ENCODE results near the gene CLNK.

GRCh38 chr4:10672379-10672778 is 12.2 kb downstream of the CLNK start:
- TF ChIP-seq CTCF (IDR thresholded peaks at IDR 0.05) (no peak), POLR2A (IDR thresholded peaks at IDR 0.05) (no peak)

Measured in lower leg skin (tissue), 3 donors.